ENCODE results near the gene GID8. TPM values are rescaled to one million over a fixed set of nuclear protein-coding genes. Genes with fewer than 3 reads are reported as not detected.

The GID8 gene
- total and polyA plus RNA-seq, 2 of the 13 experiments (the other 11 are each of a cell fraction or from before 2014, with no cell fraction given) = 39.6 to 59.8 TPM

- TF ChIP-seq ZNF674 (CRISPR knock-in tag; IDR thresholded peaks at IDR 0.05; ENCODE audit: low read depth) (peak; percentile 6; the same call in 1 of the 2 replicates), CBX5 (CRISPR knock-in tag; IDR thresholded peaks at IDR 0.05; ENCODE audit: borderline replicate concordance) (peak; percentile 28; the same call in 1 of the 2 replicates), ZNF275 (CRISPR knock-in tag; IDR thresholded peaks at IDR 0.05; ENCODE audit: borderline replicate concordance) (no peak), RARA (CRISPR knock-in tag; IDR thresholded peaks at IDR 0.05) (no peak), ZSCAN31 (CRISPR knock-in tag; IDR thresholded peaks at IDR 0.05; ENCODE audit: low read depth) (peak; percentile 1; the same call in 1 of the 2 replicates), ZC3H4 (CRISPR knock-in tag; IDR thresholded peaks at IDR 0.05; ENCODE audit: borderline replicate concordance) (0 out of 2 replicates have a peak, but pooled peaks have one; percentile 30), ATF1 (CRISPR knock-in tag; IDR thresholded peaks at IDR 0.05) (0 out of 2 replicates have a peak, but pooled peaks have one; percentile 12), RBM22 (optimal IDR thresholded peaks at IDR 0.05; ENCODE audit: low read length) (peak; percentile 93), ZNF557 (CRISPR knock-in tag; IDR thresholded peaks at IDR 0.05) (peak; percentile 11; the same call in 1 of the 2 replicates), ZNF431 (CRISPR knock-in tag; IDR thresholded peaks at IDR 0.05; ENCODE audit: borderline replicate concordance, low read depth) (no peak), CEBPG (CRISPR knock-in tag; IDR thresholded peaks at IDR 0.05) (peak; percentile 7; the same call in 1 of the 2 replicates), PLSCR1 (CRISPR knock-in tag; IDR thresholded peaks at IDR 0.05; ENCODE audit: borderline replicate concordance) (no peak), RAD21 (CRISPR knock-in tag; IDR thresholded peaks at IDR 0.05) (no peak), NR2F2 (IDR thresholded peaks at IDR 0.05; ENCODE audit: borderline replicate concordance, low read depth) (peak; percentile 44; the same call in 1 of the 2 replicates), CREB1 (IDR thresholded peaks at IDR 0.05) (peak; percentile 93), CREB1 (CRISPR knock-in tag; IDR thresholded peaks at IDR 0.05) (peak; percentile 70), FOXA1 (IDR thresholded peaks at IDR 0.05) (no peak), FOXA1 (CRISPR knock-in tag; IDR thresholded peaks at IDR 0.05) (peak; percentile 54), USF2 (IDR thresholded peaks at IDR 0.05; ENCODE audit: low read depth, low read length) (0 out of 2 replicates have a peak, but pooled peaks have one; percentile 18), USF2 (CRISPR knock-in tag; IDR thresholded peaks at IDR 0.05; ENCODE audit: borderline replicate concordance) (no peak)
These were observed 37.0 kb upstream of the GID8 start (continued) for GRCh38 chr20:62900692-62901584.
